IPS-11a (cell line): ENCODE data around the gene TMPRSS3.

Experiments
- H3K4me3 ChIP-seq: one replicate; pipeline ENCODE4 v1.5.1; 2013; ENCODE audit warnings: low read depth, low read length, control low read depth

The TMPRSS3 gene

DNA sequence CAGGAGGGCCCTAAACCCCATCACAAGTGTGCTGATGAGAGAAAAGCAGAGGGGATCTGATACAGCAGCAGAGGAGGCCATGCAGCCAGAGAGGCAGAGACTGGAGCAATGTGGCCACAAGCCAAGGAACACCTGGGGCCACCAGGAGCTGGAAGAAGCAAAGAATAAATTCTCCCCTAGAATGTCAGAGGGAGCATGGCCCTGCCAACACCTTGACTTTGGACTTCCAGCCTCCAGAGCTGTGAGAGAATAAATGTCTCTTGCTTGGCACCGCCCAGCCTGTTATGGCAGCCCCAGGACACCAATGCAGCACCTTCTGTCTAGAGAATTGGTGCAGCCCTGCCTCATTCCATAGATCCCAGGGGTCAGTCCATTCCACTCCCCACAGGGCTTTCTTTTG is 33.2 kb upstream of the TMPRSS3 start:
- no peak overlapping the region for H3K4me3 ChIP-seq

DNA sequence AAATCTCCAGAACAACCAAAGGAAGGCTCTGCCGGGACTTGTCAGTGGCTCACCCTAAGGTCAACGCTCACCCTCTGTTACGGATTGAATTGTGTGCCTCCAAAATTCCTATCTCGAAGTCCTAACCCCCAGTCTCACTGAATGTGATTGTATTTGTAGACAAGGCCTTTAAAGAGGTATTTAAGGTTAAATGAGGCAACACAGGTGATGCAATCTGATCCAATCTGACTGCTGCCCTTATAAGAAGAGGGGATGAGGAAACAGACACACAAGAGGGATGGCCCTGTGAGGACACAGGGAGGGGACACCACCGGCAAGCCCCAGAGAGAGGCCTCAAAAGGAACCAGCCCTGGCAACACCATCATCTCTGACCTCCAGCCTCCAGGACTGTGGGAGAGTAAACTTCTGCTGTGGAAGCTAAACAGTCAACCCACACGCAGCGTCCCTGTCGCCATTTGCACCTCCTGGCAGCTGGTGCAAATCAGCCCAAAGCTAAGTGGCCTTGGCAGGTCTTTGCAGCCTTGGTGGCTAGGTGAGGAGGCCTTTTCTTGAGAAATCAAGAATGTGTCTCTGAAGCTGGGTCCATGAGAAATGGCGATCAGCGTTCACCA is 32.1 kb upstream of the TMPRSS3 start:
- no peak overlapping the region for H3K4me3 ChIP-seq

DNA sequence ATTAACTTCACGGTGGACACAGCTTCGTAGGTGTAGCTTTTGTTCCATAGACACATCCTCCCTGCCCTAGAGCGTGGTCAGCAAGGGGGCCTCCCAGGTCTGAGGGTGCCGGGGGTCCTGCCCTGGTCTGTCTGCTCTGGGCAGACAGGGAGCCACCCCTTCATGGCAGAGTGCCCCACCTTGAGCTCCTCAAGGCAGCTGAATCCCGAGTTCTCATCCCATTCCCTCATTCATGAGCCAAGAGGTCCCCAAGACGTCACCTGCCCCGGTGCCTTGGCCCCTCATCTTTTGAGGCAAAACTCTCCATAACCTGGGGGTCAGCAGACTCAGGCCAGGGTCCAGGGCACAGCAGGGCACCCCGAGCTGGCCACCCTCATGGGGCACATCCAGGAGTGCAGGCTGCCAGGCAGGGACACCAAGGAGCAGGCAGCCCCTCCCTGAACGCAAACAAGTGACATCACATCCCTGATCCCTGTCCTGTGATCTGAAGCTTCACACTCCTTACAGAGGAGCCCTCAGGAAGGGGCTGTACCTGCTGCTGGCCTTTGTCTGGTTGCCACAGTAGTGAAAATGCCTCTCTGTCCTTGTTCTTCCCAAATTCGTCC is 31.1 kb upstream of the TMPRSS3 start:
- H3K4me3 ChIP-seq: no peak overlapping the region

DNA sequence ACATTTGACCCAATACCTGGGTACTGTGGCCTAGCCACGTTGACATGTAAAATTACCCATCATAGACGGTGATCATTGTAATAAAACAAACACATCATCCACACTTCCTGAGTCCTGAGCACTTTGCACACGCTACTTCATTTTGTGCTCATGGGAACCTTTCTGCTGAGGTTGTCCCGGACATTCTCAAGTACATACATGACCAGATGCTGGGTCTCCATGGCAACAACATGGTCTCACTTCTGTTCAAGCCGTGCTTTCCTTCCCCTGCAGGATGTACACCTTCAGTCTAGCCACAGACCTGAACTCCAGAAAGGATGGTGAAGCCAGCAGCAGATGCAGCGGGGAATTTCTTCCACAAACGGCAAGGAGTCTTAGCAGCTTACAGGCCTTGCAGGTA is 30.6 kb upstream of the TMPRSS3 start:
- no peak overlapping the region for H3K4me3 ChIP-seq

DNA sequence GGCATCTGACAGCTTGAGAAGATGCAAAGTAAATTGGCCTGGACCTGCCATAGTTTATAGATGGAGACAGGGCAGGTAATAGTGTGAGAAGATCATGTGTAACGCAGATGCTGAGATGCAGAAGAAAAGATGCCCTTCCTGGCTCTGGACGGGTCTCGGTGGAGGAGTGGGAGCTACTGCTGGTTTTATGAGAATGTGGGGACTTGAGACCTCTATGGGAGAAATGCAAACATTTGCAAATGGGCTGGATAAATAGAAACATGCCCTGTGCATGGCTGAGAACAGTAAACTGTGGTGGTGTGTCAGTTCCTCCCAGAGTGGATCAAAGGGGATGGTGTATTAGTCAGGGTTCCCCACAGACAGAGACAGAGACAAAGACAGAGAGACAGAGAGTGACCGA is 29.7 kb upstream of the TMPRSS3 start:
- H3K4me3 ChIP-seq: no peak overlapping the region

DNA sequence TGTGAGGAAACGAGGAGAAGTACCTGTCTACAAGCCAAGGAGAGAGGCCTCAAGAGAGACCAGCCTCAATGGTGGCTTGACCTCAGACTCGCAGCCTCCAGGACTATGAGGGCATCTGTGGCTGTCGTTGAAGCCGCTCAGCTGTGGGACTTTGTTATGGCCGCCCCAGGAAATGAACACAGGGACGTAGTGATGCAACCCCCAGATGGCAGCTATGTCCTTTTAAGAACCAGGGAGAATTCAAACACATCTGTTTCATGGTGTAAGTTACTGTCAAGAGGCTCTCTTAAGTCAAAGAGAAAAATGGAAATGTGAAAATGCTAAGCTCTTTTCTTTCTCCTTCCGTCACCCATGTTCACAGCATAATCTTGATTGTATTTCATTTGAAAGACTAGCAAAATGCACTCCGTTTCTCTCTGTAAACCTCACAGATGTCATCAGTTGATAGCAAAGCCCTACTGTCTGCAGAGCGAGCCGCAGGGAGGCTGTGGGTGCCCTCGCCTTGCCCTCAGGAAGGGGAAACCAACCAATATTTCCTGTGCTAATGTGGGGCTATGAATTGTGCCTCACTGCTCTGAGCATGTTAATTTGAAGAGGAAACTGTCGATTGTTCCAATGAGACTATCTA is 29.2 kb upstream of the TMPRSS3 start:
- H3K4me3 ChIP-seq: no peak overlapping the region

DNA sequence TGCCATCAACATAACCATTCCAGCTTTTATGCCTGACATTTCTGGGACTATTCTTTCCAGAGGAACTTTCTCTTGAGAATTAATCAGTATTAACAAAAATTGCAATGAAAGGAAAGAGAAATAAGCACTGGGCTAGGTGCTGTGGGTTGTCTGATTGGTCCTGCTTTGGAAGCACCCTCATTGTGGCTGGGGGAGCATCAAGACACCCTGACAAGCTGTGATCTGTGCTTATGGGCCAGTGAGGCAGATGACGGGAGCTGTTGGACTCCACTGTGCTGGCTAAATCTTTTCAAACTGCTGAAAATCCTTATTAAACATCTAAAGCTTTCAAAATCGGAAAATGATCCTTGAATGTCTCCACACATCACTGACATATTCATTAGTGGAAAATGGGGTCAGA is 27.8 kb upstream of the TMPRSS3 start:
- H3K4me3 ChIP-seq: no peak overlapping the region

DNA sequence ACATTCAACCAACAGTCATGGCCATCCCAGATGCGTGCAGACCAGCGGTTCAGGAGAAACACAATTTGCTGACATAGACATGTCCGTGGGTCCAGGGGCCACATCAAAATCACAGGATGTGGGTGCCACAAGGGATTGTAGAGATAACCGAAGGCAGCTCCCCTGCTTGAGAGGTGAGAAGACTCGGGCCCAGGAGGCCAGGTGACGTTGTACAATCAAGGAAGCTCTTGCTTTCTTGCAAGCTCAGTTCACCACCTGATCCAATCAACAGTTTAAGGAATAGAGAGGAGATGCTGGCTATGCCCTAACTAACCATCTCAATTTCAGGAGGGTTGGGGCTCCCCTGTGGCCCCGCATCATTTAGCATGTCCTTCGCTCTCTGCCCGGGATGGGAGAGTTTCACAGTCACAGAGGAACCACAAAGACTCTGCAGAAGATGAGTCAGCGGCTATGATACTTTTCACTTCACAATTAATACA is 27.4 kb upstream of the TMPRSS3 start:
- H3K4me3 ChIP-seq: no peak overlapping the region

DNA sequence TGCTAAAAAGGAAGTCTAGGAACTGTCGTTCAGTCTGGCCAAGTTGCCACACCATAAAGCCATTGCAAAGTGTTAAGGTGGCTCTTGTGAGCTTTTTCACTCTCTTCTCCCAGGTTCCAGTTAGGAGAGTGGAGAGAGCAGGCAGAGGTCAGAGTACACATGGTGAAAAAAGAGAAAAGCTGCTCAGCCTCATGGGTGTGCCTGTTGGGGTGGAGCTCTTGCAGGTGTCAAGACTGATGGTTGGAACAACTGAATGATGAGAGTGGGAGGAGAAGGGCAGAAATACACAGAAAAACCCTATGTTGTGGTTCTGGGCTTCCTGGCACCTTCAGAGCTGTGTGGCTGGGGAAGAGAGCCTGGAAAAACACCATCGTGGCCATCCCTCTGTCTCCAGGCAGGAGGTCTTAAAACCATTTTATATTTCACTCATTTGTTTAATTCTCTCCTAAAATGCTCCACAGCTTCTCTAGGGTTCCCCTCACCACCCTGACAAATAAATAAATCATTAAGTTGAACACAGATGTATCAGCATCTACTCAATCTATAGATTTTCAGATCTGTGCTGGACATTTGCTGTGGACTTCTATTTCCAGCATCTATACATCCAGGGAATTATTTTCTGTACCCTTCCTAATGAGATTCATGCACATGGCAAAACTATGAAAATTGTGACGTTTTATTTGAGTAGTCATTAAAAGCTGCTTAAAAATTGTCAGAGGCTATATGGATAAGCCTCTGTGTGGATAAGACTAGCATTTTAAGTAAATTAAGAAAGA is 25.4 kb upstream of the TMPRSS3 start:
- H3K4me3 ChIP-seq: no peak overlapping the region

DNA sequence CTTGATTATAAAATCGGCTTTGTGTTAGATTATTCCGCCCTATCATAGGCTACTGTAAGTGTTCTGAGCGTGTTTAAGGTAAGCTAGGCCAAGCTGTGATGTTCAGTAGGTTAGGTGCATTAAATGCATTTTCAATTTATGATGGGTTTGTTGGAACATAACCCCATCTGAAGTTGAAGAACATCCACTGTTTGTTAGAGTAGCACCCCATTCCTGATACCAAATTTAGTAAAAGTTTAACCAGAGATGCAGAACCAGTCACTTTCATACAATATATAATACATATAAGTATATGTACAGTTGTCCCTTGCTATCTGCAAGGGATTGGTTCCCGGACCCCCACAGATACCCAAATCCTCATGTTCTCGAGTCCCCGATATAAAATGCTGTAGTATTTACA is 24.0 kb upstream of the TMPRSS3 start:
- no peak overlapping the region for H3K4me3 ChIP-seq

DNA sequence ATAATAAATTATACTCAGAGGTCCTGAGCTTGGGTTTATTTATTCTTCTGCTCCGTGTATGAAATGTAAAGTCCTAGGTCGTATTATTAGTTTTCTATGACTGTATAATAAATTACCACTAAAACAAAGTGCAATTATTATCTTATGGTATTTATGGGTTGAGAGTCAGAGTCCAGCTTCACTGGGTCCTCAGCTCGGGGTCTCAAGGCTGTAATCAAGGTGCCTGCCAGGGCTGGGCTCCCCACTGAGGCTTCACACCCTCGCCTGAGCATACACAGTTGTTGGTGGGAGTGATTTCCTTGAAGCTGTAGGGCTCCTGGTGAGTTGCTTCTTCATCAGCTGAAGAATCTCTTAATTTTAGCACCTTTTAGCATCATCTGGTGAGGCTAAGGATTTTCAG is 23.0 kb upstream of the TMPRSS3 start:
- no peak overlapping the region for H3K4me3 ChIP-seq

DNA sequence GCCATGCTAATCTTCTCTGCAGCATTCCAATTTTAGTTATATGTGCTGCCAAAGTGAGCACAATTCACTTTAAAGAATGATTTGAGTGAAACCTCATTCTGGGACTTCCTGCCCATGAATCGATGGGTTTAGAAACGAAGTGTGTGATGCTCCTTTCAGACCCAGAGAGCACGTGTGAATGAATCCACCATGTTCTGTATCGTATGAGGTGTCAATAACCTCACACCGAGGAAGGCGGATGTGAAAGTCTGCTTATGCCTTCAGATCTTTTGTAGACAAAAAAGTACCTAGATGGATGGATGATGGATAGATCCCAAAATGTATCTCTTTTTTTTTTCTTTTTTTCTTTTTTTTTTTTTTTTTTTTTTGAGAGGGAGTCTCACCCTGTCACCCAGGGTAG is 21.7 kb upstream of the TMPRSS3 start:
- no peak overlapping the region for H3K4me3 ChIP-seq

DNA sequence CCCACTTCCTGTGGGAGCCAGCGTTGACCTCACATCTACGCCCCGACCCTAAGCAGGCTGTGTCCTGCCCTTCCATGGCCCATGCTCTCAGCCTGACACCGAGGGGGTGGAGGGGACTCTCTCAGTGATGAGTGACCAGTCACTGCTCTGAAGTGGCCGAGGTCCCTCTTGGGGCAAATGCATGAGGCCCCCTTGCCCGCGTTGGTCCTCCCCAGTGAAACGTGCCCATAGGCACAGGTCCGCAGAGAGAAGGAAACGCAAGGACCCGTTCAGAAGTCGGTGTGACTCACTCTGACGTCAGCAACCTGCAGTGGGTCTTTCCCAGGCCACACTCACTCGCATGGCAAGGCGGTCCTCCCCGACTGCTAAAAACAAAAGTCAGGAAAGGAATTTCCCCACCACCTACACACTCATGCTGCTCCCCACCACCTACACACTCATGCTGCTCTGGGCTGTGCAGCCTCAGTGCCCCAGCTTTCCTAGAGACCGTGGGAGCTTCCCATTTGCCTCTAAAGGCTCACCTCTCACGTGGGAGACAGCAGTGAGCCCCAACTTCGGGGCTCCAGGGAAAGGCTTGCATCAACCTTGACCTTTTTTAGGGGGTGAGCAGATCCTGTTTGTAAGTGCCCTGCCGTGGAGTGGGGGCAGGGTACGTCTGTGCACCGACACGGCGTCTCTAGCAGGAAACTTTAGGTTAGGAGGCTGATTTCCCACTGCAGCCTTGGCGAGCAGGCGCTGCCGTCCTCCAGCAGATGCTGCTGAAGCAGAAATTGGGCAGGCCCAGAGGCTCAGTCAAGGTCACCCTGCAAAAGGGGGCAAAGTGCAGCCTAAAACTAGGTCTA is 19.3 kb upstream of the TMPRSS3 start:
- no peak overlapping the region for H3K4me3 ChIP-seq

DNA sequence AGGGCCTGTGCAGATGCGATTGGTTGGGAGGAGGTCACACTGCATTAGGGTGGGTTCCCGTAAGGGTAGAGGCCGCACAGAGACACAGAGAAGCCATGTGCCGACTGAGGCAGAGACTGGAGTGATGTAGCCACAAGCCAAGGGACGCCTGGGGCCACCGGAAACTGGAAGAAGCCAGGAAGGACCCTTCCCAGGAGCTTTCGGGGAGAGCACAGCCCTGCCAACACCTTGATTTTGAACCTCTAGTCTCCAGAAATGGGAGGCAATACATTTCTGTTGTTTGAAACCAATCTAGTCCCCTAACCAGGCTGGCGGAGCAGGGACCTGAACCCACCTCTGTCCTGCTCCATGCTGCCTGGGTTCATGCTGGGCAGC is 18.7 kb upstream of the TMPRSS3 start:
- no peak overlapping the region for H3K4me3 ChIP-seq

DNA sequence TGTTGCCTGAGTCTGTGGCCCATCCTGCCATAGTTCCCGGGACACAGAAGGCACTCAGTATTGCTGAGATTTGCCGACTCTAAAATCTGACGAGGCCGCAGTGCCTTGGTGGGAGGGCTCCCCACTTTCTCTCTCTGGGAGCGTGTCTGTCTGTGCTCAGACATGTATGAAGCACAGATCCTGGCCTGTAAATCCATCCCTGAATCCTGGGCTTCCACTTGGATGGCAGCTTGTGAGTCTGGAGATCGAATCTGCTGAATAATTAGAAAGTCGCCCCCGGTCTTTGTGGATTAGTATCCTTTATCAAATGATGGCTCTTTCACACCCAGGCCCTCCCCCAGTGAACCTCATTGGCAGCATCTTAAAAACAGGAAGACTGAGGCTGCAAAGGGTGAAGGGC is 18.2 kb upstream of the TMPRSS3 start:
- H3K4me3 ChIP-seq: no peak overlapping the region

DNA sequence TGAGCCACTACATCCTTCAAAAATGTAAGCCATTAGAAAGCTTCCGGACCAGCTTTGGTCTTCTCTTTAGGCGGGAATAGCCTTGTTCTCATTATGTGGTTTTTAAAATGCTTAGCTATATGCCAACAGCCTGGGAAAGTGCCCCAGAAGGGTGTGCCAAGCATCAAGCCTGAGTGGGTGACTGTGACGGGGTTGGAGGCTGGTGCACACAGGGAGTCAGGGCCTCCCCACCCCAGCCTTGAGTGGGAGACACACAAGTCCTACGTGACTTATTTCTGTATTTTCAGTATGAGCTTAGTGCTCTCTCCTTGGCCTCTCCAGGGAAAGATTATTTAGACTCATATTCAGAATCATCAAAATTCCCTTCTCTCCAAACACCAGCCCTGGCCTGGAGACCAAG is 17.6 kb upstream of the TMPRSS3 start:
- H3K4me3 ChIP-seq: no peak overlapping the region

DNA sequence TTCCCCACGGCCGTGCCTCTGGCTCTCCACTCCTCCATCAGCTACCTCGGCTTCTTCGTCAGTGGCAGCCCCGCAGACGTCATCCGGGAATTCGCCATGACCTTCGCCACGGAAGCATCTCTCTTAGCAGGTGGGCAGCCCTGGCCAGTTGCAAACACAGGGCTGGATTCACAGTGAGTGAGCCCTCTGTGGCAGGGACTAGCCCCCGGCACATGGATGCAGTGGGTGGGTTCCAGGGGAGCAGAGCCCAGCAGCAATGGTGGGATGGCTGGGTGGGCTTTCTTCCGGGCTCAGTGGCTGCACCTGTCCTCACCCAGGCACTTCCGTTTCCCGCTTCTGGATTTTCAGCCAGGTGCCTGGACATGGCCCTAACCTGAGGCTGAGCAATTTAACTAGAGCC is 17.2 kb upstream of the TMPRSS3 start:
- H3K4me3 ChIP-seq: no peak overlapping the region

DNA sequence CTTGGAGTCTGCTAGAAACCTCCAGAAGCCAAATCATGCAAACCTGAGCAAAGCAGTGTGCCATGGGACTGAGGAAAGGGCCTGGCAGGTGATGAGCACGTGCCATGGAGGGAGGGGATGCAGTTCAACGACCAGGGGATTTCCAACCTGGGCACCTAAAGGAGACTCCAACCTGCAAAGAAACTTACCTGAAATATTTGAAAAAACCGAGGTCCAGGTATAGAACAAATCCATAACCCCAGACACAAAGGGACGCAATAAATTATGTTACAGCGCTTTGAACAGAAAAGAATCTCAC is 16.7 kb upstream of the TMPRSS3 start:
- no peak overlapping the region for H3K4me3 ChIP-seq

DNA sequence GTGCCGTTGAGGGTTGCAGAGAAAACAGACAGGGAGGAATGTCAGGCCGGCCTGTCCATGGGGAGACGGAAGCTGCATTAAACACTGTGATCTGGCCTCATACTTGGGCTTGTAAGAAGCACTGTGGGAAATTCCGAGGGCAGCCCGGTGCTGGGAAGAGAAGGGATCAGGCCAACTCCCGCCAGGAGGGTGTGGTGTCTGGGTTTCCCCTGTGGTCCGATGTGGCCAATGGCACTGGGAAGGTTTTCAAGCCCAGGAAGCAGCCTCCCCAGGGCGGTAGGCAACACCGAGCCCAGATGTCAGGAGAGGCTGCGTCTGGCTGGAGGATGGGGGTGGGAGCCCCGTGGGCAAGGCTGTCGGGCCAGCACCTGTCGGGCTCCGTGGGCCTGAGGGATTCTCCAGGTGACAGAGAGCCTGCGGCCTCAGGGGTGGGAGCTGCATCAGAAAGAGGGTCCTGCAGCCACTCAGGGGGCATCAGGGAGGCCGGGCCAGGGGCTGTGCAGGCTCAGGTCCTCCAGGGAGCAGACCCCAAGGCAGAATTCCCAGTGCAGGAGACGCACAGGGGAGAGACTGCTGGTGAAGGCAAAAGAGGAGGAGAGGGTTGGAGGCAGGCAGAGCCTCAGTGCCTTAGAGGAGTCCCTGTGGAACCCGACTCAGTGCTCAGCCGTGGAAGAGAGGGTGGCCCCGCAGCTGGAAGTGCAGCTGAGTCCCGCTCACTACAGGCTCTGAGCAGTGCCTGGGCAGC is 16.2 kb upstream of the TMPRSS3 start:
- H3K4me3 ChIP-seq: no peak overlapping the region

DNA sequence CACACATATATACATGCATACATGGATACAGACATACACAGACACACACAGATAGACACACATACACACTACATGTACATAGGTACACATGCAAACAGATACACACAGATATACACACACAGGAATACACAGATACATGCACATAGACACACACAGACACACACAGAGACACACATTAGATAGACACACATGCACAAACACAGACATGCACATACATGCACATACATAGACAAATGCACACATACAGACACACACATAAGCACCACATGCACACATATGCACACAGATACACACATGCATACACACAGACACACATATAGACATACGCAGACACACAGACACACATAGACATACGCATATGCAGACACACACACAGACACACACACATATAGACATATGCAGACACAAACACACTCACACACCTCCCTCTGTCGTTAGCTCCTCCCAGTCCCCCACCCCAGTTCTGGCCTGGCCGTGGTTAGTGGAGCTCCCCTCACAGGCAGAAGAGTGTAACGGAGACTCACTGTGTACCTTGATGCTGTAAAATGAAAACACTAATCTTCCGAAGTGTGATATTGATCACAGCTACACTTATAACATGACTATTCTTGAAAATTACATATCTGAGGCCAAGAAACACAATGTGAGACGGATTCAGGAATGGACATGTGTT is 15.5 kb upstream of the TMPRSS3 start:
- no peak overlapping the region for H3K4me3 ChIP-seq
